Coronary artery (tissue), 2 donors: Measurements from ENCODE around the gene URGCP.

Experiments used
- DNase-seq: peaks from one replicate; pipeline ENCODE4 v3.0.0-alpha.2; 2017; ENCODE audit warnings: low spot score
- H3K27ac ChIP-seq, 2 donors: fragments of 200-600 bp; sonication (generic); one replicate each; pipeline ENCODE4 v1.5.1; 2016 to 2019
- H3K4me3 ChIP-seq: fragments of 200-600 bp; sonication (generic); 2 replicates; pipeline ENCODE4 v1.5.1; 2016; ENCODE audit warnings: mild to moderate bottlenecking, moderate library complexity
- TF ChIP-seq, protein P1 (sequence below): fragments of 200-600 bp; sonication (generic); IDR thresholded peaks from one replicate; pipeline ENCODE4 v1.5.1; 2019; ENCODE audit warnings: antibody characterized with exemption

URGCP gene

DNA sequence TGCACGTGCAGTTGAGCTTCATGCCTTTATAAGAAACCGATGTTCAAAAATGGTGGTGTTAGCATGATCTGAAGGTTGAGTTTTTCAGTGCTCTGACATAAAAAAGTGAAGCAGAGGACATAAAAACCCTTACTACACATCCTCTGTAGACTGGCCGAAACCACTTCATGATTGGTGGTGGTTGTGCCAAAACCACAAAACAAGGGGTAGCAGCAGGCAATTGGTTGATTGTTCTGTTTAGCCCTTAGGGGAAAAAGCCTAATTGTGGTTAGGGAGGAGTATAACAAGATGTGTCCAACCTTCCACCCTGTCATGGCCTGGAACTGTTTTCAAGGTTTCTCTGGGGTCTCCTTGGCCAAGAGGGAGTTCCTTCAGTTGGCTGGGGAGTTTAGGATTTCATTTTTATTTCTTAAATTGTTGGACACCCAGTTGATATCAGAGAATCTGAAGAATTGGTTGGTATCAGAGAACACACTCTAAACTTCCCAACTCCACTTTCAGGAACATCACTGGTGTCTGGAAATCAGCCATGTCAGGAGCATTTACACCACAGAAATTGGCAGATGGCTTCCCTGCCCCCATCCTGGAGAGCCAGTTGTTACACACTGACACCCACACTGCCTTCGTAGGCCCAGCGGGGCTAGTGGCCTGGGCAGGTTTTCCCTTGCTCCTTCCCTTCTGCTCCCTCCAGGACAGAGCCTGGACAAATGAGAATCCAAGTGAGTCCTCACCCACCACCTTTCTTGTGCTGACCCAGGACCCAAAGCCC lies 55.9 kb downstream of the URGCP start:
- no peak overlapping the region for H3K27ac ChIP-seq
- no peak overlapping the region for H3K4me3 ChIP-seq
- DNase-seq, result no peak

DNA sequence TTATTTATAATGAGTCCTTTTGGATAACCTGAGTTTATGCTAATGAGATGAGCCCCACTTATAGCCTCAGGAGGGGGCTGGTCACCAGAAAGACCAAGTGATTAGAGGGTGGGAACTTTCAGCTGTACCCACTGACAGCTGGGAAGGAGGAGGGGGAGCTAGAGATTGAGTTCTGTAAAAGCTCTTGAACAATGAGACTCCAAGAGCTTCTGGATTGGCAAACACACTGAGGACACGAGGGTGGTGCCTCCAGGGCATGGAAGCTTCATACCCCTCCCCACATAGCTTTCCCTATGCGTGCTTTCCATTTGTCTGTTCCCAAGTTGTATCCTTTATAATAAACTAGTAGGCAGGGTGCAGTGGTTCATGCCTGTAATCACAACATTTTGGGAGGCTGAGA lies 57.3 kb downstream of the URGCP start:
- no peak overlapping the region for H3K4me3 ChIP-seq
- TF ChIP-seq, protein P1, sequence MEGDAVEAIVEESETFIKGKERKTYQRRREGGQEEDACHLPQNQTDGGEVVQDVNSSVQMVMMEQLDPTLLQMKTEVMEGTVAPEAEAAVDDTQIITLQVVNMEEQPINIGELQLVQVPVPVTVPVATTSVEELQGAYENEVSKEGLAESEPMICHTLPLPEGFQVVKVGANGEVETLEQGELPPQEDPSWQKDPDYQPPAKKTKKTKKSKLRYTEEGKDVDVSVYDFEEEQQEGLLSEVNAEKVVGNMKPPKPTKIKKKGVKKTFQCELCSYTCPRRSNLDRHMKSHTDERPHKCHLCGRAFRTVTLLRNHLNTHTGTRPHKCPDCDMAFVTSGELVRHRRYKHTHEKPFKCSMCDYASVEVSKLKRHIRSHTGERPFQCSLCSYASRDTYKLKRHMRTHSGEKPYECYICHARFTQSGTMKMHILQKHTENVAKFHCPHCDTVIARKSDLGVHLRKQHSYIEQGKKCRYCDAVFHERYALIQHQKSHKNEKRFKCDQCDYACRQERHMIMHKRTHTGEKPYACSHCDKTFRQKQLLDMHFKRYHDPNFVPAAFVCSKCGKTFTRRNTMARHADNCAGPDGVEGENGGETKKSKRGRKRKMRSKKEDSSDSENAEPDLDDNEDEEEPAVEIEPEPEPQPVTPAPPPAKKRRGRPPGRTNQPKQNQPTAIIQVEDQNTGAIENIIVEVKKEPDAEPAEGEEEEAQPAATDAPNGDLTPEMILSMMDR, result no peak
- H3K27ac ChIP-seq, result no peak overlapping the region
- no peak for DNase-seq

More for the DNA sequence above, 55.9 kb downstream of the URGCP start:
- TF ChIP-seq, protein P1, result no peak

DNA sequence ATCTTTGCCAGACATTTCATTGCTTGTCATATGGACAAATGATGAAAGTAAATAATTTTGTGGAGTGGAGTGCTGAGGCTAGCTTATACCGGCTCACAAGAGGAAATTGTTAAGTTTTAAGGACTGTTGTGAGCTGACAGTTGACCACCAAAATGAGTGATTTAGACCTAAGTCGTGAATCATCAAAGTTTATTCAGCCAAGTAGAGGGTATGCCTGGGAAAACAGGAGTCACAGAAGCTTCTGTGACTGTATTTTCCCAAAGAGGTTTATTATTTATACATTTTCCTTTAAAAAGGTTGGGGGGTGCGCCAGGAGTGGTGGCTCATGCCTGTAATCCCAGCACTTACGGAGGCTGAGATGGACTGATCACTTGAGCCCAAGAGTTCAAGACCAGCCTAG lies 58.9 kb downstream of the URGCP start:
- H3K27ac ChIP-seq, result no peak overlapping the region
- TF ChIP-seq, protein P1, result no peak
- DNase-seq, result no peak
- H3K4me3 ChIP-seq, result no peak overlapping the region

DNA sequence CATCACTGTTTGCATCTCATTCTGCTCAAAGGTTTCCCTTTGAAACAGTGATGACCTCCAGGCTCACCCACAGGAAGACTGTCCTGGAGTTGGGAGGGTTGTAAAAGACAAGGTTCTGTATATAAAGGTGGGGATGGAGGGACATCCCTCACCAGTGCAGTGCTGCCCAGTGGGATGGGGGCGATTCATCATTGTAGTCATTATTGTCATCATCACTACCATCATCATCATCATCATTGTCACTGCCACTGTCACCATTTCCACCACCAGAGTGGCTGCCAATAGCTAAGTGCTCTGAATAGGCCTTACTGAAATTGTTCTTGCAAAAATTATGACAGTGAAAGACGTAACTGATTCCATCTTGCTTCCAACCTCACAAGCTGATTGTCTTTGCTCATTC lies 61.7 kb downstream of the URGCP start:
- TF ChIP-seq, protein P1, result no peak

DNA sequence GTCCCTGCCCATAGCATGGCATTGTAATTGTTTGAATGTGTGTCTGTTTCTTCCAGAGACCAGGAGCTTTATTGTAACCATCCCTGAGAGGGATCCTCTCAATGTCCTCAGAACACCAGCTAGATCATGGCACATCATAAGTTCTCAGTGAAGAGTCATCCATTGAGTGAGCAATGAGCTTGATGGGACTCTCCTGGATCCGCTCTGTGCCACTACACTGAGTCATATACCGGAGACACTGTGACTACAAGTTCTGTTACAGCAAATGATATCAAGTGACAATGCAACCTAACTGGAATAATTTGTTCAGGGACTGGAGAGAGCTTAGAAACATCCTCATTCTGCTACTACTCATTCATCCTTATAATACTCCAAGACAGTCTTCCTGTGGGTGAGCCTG lies 62.1 kb downstream of the URGCP start:
- H3K4me3 ChIP-seq, result no peak overlapping the region
- DNase-seq, result no peak
- no peak overlapping the region for H3K27ac ChIP-seq
- TF ChIP-seq, protein P1, result no peak

More for the DNA sequence above, 61.7 kb downstream of the URGCP start:
- DNase-seq, result no peak
- H3K27ac ChIP-seq, result no peak overlapping the region
- H3K4me3 ChIP-seq, result no peak overlapping the region

DNA sequence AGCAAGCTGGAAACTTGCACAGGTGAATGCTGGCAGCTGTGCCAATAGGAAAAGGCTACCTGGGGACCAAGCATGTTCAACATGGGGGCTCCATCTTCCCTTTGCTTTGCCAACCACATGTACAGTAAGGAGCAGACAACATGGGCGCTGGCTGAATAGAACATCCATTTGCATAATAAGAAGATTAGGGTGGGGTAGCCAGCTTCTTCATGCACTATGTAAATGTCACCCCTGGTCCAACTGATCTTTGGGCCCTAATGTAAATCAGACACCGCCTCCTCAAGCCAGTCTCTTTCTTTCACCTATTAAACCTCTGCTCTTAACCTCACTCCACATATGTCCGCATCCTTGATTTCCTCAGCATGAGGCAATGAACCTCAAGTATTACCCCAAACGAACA lies 63.1 kb downstream of the URGCP start:
- Histone ChIP-seq H3K27ac (no peak overlapping the region), H3K4me3 (no peak overlapping the region)
- TF ChIP-seq, protein P1, result no peak
- no peak for DNase-seq

DNA sequence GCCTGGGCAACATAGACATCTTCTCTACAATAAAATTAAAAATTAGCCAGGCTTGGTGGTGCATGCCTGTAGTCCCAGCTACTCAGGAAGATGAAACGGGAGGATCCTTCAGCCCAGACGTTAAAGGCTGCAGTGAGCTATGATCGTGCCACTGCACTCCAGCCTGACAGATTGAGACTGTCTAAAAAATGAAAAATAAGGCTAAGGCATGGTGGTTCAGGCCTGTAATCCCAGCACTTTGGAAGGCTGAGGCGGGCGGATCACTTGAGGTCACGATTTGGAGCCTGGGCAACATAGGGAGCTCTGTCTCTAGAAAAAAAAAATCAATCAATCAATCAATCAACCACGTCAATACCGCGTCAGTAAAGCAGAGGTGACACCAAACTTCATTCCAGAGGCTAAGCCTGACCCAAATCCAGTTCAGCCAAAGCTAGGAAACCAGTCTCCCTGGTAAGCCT lies 68.2 kb downstream of the URGCP start:
- no peak for DNase-seq
- TF ChIP-seq, protein P1, result no peak
- no peak overlapping the region for H3K4me3 ChIP-seq
- no peak overlapping the region for H3K27ac ChIP-seq
